Measurements from ENCODE around the gene FAM217B.

FAM217B gene

GRCh38 chr20:59983076-59983475 is 42.9 kb downstream of the FAM217B start:
- no peak for DNase-seq

- DNase-seq, result no peak
Measured at GRCh38 chr20:59984541-59984940, 44.4 kb downstream of the FAM217B start.

- no peak for DNase-seq
Measured at GRCh38 chr20:59985164-59985563, 45.0 kb downstream of the FAM217B start.

- DNase-seq, result no peak
Measured at GRCh38 chr20:59985864-59986263, 45.7 kb downstream of the FAM217B start.

GRCh38 chr20:59987135-59987534 is 46.9 kb downstream of the FAM217B start:
- DNase-seq, result no peak

- no peak for DNase-seq
Measured at GRCh38 chr20:59988141-59988540, 48.0 kb downstream of the FAM217B start.

GRCh38 chr20:59992526-59993084 is 52.4 kb downstream of the FAM217B start:
- DNase-seq, result no peak

GRCh38 chr20:59993736-59994430 is 53.7 kb downstream of the FAM217B start:
- DNase-seq, result no peak

GRCh38 chr20:59994697-59995122 is 54.5 kb downstream of the FAM217B start:
- DNase-seq, result no peak

- DNase-seq, result no peak
Measured at GRCh38 chr20:59996108-59996507, 55.9 kb downstream of the FAM217B start.

GRCh38 chr20:59997896-59998295 is 57.7 kb downstream of the FAM217B start:
- DNase-seq, result no peak

Measured in activated naive CD4-positive, alpha-beta T cell treated with anti-CD3 and anti-CD28 coated beads, Interleukin-2, amount 50 U/mL, for 16 hours (primary cell).